HepG2 (cell line): Measurements from ENCODE around the gene MBNL3. TPM values are rescaled to one million over a fixed set of nuclear protein-coding genes. Genes with fewer than 3 reads are reported as not detected.
A peak's percentile ranks its signal among the peaks of the same experiment; 100 is the strongest.

Experiments
- AHDC1 ChIP-seq: sonication (generic); formaldehyde crosslinking; IDR thresholded peaks from 2 replicates; pipeline ENCODE4 v1.5.1; 2020; ENCODE audit warnings: mild to moderate bottlenecking, missing genetic modification reagents, borderline replicate concordance
- CEBPB ChIP-seq: IDR thresholded peaks from 2 replicates; pipeline ENCODE4 v1.6.1; 2011; ENCODE audit warnings: low read depth, low read length, improper control_type of control experiment, borderline replicate concordance
- FOXK1 ChIP-seq: sonication (generic); formaldehyde crosslinking; IDR thresholded peaks from 2 replicates; pipeline ENCODE4 v1.4.0; 2020; ENCODE audit warnings: low read depth, missing genetic modification reagents, borderline replicate concordance
- FOXO1 ChIP-seq: sonication (generic); formaldehyde crosslinking; IDR thresholded peaks from 2 replicates; pipeline ENCODE4 v1.4.0; 2020; ENCODE audit warnings: missing genetic modification reagents
- GATA4 ChIP-seq: sonication (generic); IDR thresholded peaks from 2 replicates; pipeline ENCODE4 v1.6.1; 2016; ENCODE audit warnings: antibody characterized with exemption, low read depth, borderline replicate concordance
- HMG20A ChIP-seq: IDR thresholded peaks from 2 replicates; pipeline ENCODE4 v1.6.1; 2016; ENCODE audit warnings: borderline replicate concordance
- HNF4G ChIP-seq, 2 experiments: sonication (generic) in 1 of 2; formaldehyde crosslinking in 1 of 2; IDR thresholded peaks; 2 replicates each; pipeline versions ENCODE4 v1.4.0 to v1.6.1; 2011 to 2020; ENCODE audit warnings: borderline replicate concordance in 2 of 2, low read depth in 2 of 2, mild to moderate bottlenecking in 2 of 2, low read length in 1 of 2, missing genetic modification reagents in 1 of 2, moderate library complexity in 1 of 2
- KLF9 ChIP-seq: IDR thresholded peaks from 2 replicates; pipeline ENCODE4 v1.6.1; 2016; ENCODE audit warnings: low read depth
- MEF2D ChIP-seq: sonication (generic); formaldehyde crosslinking; IDR thresholded peaks from 2 replicates; pipeline ENCODE4 v1.5.1; 2020; ENCODE audit warnings: mild to moderate bottlenecking, missing genetic modification reagents
- MIXL1 ChIP-seq: IDR thresholded peaks from 2 replicates; pipeline ENCODE4 v1.6.1; 2016
- NCOR1 ChIP-seq: fragments of 200-600 bp; sonication (generic); IDR thresholded peaks from 2 replicates; pipeline ENCODE4 v1.7.0; 2017; ENCODE audit warnings: antibody characterized with exemption, low read length, borderline replicate concordance
- NR2F1 ChIP-seq, 2 experiments: fragments of 450-650 bp in 1 of 2; formaldehyde crosslinking in 1 of 2; IDR thresholded peaks; 2 replicates each; pipeline versions ENCODE4 v1.5.0 to v1.6.1; 2016 to 2020; ENCODE audit warnings: mild to moderate bottlenecking in 1 of 2, missing compliant biosample characterization in 1 of 2, missing genetic modification reagents in 1 of 2, moderate library complexity in 1 of 2
- PHF21A ChIP-seq: sonication (generic); formaldehyde crosslinking; IDR thresholded peaks from 2 replicates; pipeline ENCODE4 v1.5.0; 2020; ENCODE audit warnings: mild to moderate bottlenecking, missing genetic modification reagents
- REPIN1 ChIP-seq: sonication (generic); formaldehyde crosslinking; IDR thresholded peaks from 2 replicates; pipeline ENCODE4 v1.8.0; 2022; ENCODE audit warnings: missing genetic modification reagents, low read depth, mild to moderate bottlenecking, borderline replicate concordance
- SIX1 ChIP-seq: sonication (generic); formaldehyde crosslinking; IDR thresholded peaks from 2 replicates; pipeline ENCODE4 v1.4.0; 2020; ENCODE audit warnings: missing genetic modification reagents, borderline replicate concordance
- TAF15 ChIP-seq: fragments of 200-400 bp; formaldehyde crosslinking; IDR thresholded peaks from one replicate; pipeline ENCODE4 v1.6.1; 2018; ENCODE audit warnings: mild to moderate bottlenecking, low read depth, low read length; ENCODE audit not compliant: poor library complexity, severe bottlenecking
- ZBTB34 ChIP-seq: sonication (generic); formaldehyde crosslinking; IDR thresholded peaks from 2 replicates; pipeline ENCODE4 v1.8.0; 2022; ENCODE audit warnings: mild to moderate bottlenecking, missing genetic modification reagents
- ZBTB7A ChIP-seq: sonication (generic); formaldehyde crosslinking; IDR thresholded peaks from 2 replicates; pipeline ENCODE4 v1.8.0; 2022; ENCODE audit warnings: mild to moderate bottlenecking, missing genetic modification reagents
- ZNF383 ChIP-seq: sonication (generic); formaldehyde crosslinking; IDR thresholded peaks from 2 replicates; pipeline ENCODE4 v1.4.0; 2020; ENCODE audit warnings: missing genetic modification reagents, mild to moderate bottlenecking, borderline replicate concordance
- ZNF512 ChIP-seq: sonication (generic); formaldehyde crosslinking; IDR thresholded peaks from 2 replicates; pipeline ENCODE4 v1.4.0; 2020; ENCODE audit warnings: mild to moderate bottlenecking, missing genetic modification reagents
- ZNF557 ChIP-seq: sonication (generic); formaldehyde crosslinking; IDR thresholded peaks from 2 replicates; pipeline ENCODE4 v1.4.0; 2020; ENCODE audit warnings: missing genetic modification reagents
- polyA plus RNA-seq, 8 experiments: library from polyadenylated mRNA; depleted of rRNA in 3 of 8; stranded (reverse) in 7 of 8; unstranded in 1 of 8; fragments of >200 nt; fragmentation: Illumina TruSeq in 4 of 8; extraction: Trizol in 4 of 8; gene quantifications; 2 replicates each; pipeline versions ENCODE4 v1.2.1 to v1.2.3, GENCODE V29; 2011 to 2016; ENCODE audit warnings: low read depth in 4 of 8, missing spikeins in 1 of 8, mixed read lengths in 1 of 8; ENCODE audit not compliant: insufficient read depth in 1 of 8
- total RNA-seq, 5 experiments: library from RNA; depleted of rRNA; stranded (reverse); fragments of >200 nt; fragmentation: Illumina TruSeq; extraction: Trizol; gene quantifications; 2 replicates each; pipeline ENCODE4 v1.2.3, GENCODE V29; 2016; ENCODE audit warnings: low read depth in 1 of 5

MBNL3 gene
- total and polyA plus RNA-seq, 2 of the 13 experiments (the other 11 are each of a cell fraction or from before 2014, with no cell fraction given): 155 to 257 TPM

- peak; percentile 78; the same call in 1 of the 2 replicates for TF ChIP-seq ZBTB34 (CRISPR knock-in tag)
- peak; percentile 58; the same call in 1 of the 2 replicates for TF ChIP-seq FOXK1 (CRISPR knock-in tag)
- no peak for TF ChIP-seq ZNF383 (CRISPR knock-in tag)
- no peak for TF ChIP-seq ZNF512 (CRISPR knock-in tag)
- TF ChIP-seq AHDC1 (CRISPR knock-in tag): peak; percentile 54; the same call in 1 of the 2 replicates
- TF ChIP-seq HMG20A (CRISPR knock-in tag): peak; percentile 75; the same call in 1 of the 2 replicates
- peak; percentile 28; the same call in 1 of the 2 replicates for TF ChIP-seq PHF21A
- TF ChIP-seq ZNF557 (CRISPR knock-in tag): no peak
- peak; percentile 62 for TF ChIP-seq FOXO1
- TF ChIP-seq GATA4: peak; percentile 40; the same call in 1 of the 2 replicates
- TF ChIP-seq HNF4G (IDR thresholded peaks at IDR 0.05; ENCODE audit: borderline replicate concordance, low read depth, low read length): peak; percentile 61; the same call in 1 of the 2 replicates
- TF ChIP-seq HNF4G (CRISPR knock-in tag; IDR thresholded peaks at IDR 0.05; ENCODE audit: borderline replicate concordance, low read depth): no peak
- TF ChIP-seq SIX1 (CRISPR knock-in tag): peak; percentile 81; the same call in 1 of the 2 replicates
- TF ChIP-seq NCOR1: peak; percentile 50; the same call in 1 of the 2 replicates
- TF ChIP-seq CEBPB: peak; percentile 90
- 0 out of 2 replicates have a peak, but pooled peaks have one; percentile 36 for TF ChIP-seq REPIN1 (CRISPR knock-in tag)
- 0 out of 2 replicates have a peak, but pooled peaks have one; percentile 23 for TF ChIP-seq KLF9 (CRISPR knock-in tag)
- TF ChIP-seq NR2F1 (CRISPR knock-in tag; IDR thresholded peaks at IDR 0.05): 0 out of 4 replicates have a peak, but pooled peaks of 1 of the 2 experiments have one; percentile 33
- no peak for TF ChIP-seq TAF15
- TF ChIP-seq MIXL1: peak; percentile 69; the same call in 1 of the 2 replicates
- TF ChIP-seq ZBTB7A (CRISPR knock-in tag): 0 out of 2 replicates have a peak, but pooled peaks have one; percentile 35
- peak; percentile 29; the same call in 1 of the 2 replicates for TF ChIP-seq MEF2D (CRISPR knock-in tag)
These were observed 120.9 kb downstream of the MBNL3 start (continued) for GRCh38 chrX:132367984-132368383.
